KMS-11 (cell line): Measurements from ENCODE around the gene GTF2F2.

Experiments used
- H2AFZ ChIP-seq: fragments of 200-600 bp; sonication (generic); 2 replicates; pipeline ENCODE4 v1.6.1; 2016; ENCODE audit warnings: antibody characterized with exemption, mixed run types, low read depth
- H3K27ac ChIP-seq: fragments of 200-600 bp; sonication (generic); 2 replicates; pipeline ENCODE4 v1.6.1; 2016; ENCODE audit warnings: mild to moderate bottlenecking, mixed run types
- H3K27me3 ChIP-seq: fragments of 200-600 bp; sonication (generic); 2 replicates; pipeline ENCODE4 v1.6.1; 2017; ENCODE audit warnings: mild to moderate bottlenecking, low read depth, mixed run types, moderate library complexity; ENCODE audit not compliant: insufficient read depth
- H3K36me3 ChIP-seq: fragments of 200-600 bp; sonication (generic); 2 replicates; pipeline ENCODE4 v1.6.1; 2017; ENCODE audit warnings: mild to moderate bottlenecking, mixed run types; ENCODE audit not compliant: insufficient read depth
- H3K4me1 ChIP-seq: fragments of 200-600 bp; sonication (generic); 2 replicates; pipeline ENCODE4 v1.6.1; 2016; ENCODE audit warnings: mild to moderate bottlenecking, low read depth, mixed run types; ENCODE audit not compliant: poor library complexity, severe bottlenecking
- H3K4me2 ChIP-seq: fragments of 200-600 bp; sonication (generic); 2 replicates; pipeline ENCODE4 v1.7.0; 2016; ENCODE audit warnings: mild to moderate bottlenecking, mixed run types
- H3K4me3 ChIP-seq: fragments of 200-600 bp; sonication (generic); IDR thresholded peaks from 2 replicates; pipeline ENCODE4 v1.6.1; 2017; ENCODE audit warnings: low read depth, low read length, mixed read lengths; ENCODE audit not compliant: insufficient read depth
- H3K79me2 ChIP-seq: fragments of 200-600 bp; sonication (generic); 2 replicates; pipeline ENCODE4 v1.6.1; 2016; ENCODE audit warnings: low read depth, mixed run types; ENCODE audit not compliant: insufficient read depth
- H3K9ac ChIP-seq: fragments of 200-600 bp; sonication (generic); 2 replicates; pipeline ENCODE4 v1.6.1; 2016; ENCODE audit warnings: mild to moderate bottlenecking, mixed run types
- H4K20me1 ChIP-seq: fragments of 200-600 bp; sonication (generic); 2 replicates; pipeline ENCODE4 v1.6.1; 2016; ENCODE audit warnings: mild to moderate bottlenecking, mixed run types; ENCODE audit not compliant: insufficient read depth
- TF ChIP-seq, protein P1 (sequence below): fragments of 200-600 bp; sonication (generic); conservative IDR thresholded peaks from 2 replicates; pipeline ENCODE4 v1.6.1; 2017; ENCODE audit warnings: low read depth, mild to moderate bottlenecking, antibody characterized with exemption, low read length, moderate library complexity, mixed read lengths

The GTF2F2 gene

DNA sequence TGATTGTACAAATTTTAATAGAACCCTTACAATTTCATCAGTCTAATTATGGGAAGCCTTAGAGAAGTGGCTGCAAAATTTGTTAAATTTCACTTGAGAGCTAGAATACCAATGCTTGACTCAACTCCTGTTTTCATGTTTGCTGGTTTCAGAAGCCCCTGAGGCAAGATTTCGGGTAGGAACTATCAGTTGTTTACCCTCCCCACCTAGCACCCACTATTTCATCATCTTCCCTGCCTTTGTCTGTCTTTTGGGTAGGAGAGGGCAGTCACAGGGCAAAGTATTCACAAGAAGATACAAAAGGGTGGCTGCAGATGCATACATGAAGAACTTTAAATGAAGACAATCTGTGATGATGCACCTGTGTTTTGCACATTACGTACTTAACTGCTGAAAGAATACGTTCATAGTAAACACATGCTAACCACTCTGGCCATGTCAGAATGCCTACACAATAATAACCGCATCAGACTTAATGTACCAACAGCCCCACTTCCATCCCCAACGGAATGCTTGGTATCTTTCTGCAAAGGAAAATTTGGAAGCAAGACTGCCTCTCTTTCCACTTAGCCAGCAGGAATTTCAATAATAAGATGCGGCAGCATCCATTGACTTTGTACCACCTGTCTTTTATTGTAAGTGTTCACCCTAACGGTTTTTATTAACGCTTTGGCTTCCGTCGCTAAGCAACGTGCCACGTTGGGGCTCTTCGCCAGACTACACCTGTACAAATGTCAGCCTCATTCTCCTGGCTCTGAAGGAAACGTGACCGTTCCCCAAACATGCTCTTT is 190.2 kb downstream of the GTF2F2 start:
- TF ChIP-seq, protein P1, sequence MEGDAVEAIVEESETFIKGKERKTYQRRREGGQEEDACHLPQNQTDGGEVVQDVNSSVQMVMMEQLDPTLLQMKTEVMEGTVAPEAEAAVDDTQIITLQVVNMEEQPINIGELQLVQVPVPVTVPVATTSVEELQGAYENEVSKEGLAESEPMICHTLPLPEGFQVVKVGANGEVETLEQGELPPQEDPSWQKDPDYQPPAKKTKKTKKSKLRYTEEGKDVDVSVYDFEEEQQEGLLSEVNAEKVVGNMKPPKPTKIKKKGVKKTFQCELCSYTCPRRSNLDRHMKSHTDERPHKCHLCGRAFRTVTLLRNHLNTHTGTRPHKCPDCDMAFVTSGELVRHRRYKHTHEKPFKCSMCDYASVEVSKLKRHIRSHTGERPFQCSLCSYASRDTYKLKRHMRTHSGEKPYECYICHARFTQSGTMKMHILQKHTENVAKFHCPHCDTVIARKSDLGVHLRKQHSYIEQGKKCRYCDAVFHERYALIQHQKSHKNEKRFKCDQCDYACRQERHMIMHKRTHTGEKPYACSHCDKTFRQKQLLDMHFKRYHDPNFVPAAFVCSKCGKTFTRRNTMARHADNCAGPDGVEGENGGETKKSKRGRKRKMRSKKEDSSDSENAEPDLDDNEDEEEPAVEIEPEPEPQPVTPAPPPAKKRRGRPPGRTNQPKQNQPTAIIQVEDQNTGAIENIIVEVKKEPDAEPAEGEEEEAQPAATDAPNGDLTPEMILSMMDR, result no peak
- Histone ChIP-seq H2AFZ (peak overlapping the region; percentile 24; the same call in 1 of the 2 replicates), H3K27me3 (no peaks in the 10 kb centered on the region; the same call in 1 of the 2 replicates), H3K9ac (no peak overlapping the region), H3K79me2 (no peaks in the 10 kb centered on the region), H3K4me1 (peaks cover 19% of the 10 kb centered on the region), H4K20me1 (no peaks in the 10 kb centered on the region), H3K4me3 (no peak overlapping the region), H3K4me2 (peak overlapping the region; percentile 31; the same call in 1 of the 2 replicates), H3K36me3 (no peaks in the 10 kb centered on the region), H3K27ac (no peak overlapping the region)

GRCh38 chr13:45314822-45315221 is 194.5 kb downstream of the GTF2F2 start:
- H3K9ac ChIP-seq, result no peak overlapping the region
- no peak overlapping the region for H3K4me3 ChIP-seq
- TF ChIP-seq, protein P1, result no peak
- no peak overlapping the region for H3K27ac ChIP-seq
- no peaks in the 10 kb centered on the region for H4K20me1 ChIP-seq
- no peak overlapping the region for H2AFZ ChIP-seq
- no peaks in the 10 kb centered on the region; the same call in 1 of the 2 replicates for H3K27me3 ChIP-seq
- H3K36me3 ChIP-seq, result no peaks in the 10 kb centered on the region
- H3K4me2 ChIP-seq, result no peak overlapping the region
- H3K4me1 ChIP-seq, result peaks cover 11% of the 10 kb centered on the region
- no peaks in the 10 kb centered on the region for H3K79me2 ChIP-seq

GRCh38 chr13:45315520-45316167 is 195.3 kb downstream of the GTF2F2 start:
- Histone ChIP-seq H3K4me2 (no peak overlapping the region), H3K36me3 (no peaks in the 10 kb centered on the region)

DNA sequence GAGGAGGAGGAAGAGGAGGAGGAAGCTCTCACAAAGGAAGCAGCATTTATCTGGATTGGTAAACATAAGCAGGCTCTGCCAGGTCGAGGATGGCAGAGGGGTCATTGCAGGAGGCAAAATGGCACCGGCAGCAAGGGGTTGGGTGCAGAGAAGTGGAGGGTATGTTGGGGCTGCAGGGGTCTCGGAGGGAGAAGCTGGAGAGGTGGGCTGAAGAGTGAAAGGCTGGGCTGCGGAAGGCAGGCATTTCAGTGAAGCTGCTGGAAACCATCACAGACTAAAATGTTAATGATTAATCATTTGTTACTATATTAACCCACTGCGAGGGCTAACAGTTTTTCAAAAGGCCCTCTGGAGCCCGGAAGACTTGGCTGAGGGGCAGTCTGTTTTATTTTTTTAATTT is 196.0 kb downstream of the GTF2F2 start:
- H3K9ac ChIP-seq, result no peak overlapping the region
- H3K79me2 ChIP-seq, result no peaks in the 10 kb centered on the region
- H3K36me3 ChIP-seq, result no peaks in the 10 kb centered on the region
- TF ChIP-seq, protein P1, result no peak
- H4K20me1 ChIP-seq, result no peaks in the 10 kb centered on the region
- no peak overlapping the region for H2AFZ ChIP-seq
- no peak overlapping the region for H3K4me2 ChIP-seq
- H3K27me3 ChIP-seq, result no peaks in the 10 kb centered on the region
- H3K4me3 ChIP-seq, result no peak overlapping the region
- H3K4me1 ChIP-seq, result no peaks in the 10 kb centered on the region
- H3K27ac ChIP-seq, result no peak overlapping the region

More at GRCh38 chr13:45315520-45316167, 195.3 kb downstream of the GTF2F2 start:
- Histone ChIP-seq H3K9ac (no peak overlapping the region), H3K27me3 (no peaks in the 10 kb centered on the region), H4K20me1 (no peaks in the 10 kb centered on the region), H2AFZ (no peak overlapping the region), H3K4me1 (peaks cover 6% of the 10 kb centered on the region), H3K79me2 (no peaks in the 10 kb centered on the region), H3K27ac (no peak overlapping the region), H3K4me3 (no peak overlapping the region)
- TF ChIP-seq, protein P1, result no peak
